IPS-18c (cell line): Measurements from ENCODE around the gene INTS11.

Experiments used
- H3K4me3 ChIP-seq: 2 replicates; pipeline ENCODE4 v1.7.0; 2013; ENCODE audit warnings: low read depth, mild to moderate bottlenecking, low read length, moderate library complexity; ENCODE audit not compliant: insufficient read depth
- H3K9me3 ChIP-seq: one replicate; pipeline ENCODE4 v1.6.1; 2013; ENCODE audit warnings: mild to moderate bottlenecking, low read length, moderate library complexity; ENCODE audit not compliant: control insufficient read depth, insufficient read depth

The INTS11 gene

GRCh38 chr1:1310109-1310385 lies 14.4 kb downstream of the INTS11 start:
- Histone ChIP-seq H3K4me3 (no peak overlapping the region), H3K9me3 (no peaks in the 10 kb centered on the region)

- no peaks in the 10 kb centered on the region for H3K9me3 ChIP-seq
- peak overlapping the region; percentile 83 for H3K4me3 ChIP-seq
These were observed 15.0 kb downstream of the INTS11 start for GRCh38 chr1:1309251-1310108.

GRCh38 chr1:1308756-1309250 lies 15.7 kb downstream of the INTS11 start:
- peak overlapping the region; percentile 83 for H3K4me3 ChIP-seq
- H3K9me3 ChIP-seq = no peaks in the 10 kb centered on the region

GRCh38 chr1:1307923-1308755 lies 16.3 kb downstream of the INTS11 start, which contains the start of the genes ACAP3 and PUSL1:
Gene ACAP3 (minus strand): TSS chr1:1307930. CDS start chr1:1307815, 115 bp downstream.
Gene PUSL1 (plus strand): TSS chr1:1308597. CDS start chr1:1308644, 47 bp downstream.
- Histone ChIP-seq H3K4me3 (peak within 1 kb of the TSS; percentile 83), H3K9me3 (no peaks in the 10 kb centered on the region)

GRCh38 chr1:1307261-1307922 lies 17.1 kb downstream of the INTS11 start:
- Histone ChIP-seq H3K9me3 (no peaks in the 10 kb centered on the region), H3K4me3 (peak overlapping the region; percentile 53)

GRCh38 chr1:1306661-1307260 lies 17.7 kb downstream of the INTS11 start:
- Histone ChIP-seq H3K4me3 (peak overlapping the region; percentile 53), H3K9me3 (no peaks in the 10 kb centered on the region)

- Histone ChIP-seq H3K9me3 (no peaks in the 10 kb centered on the region), H3K4me3 (no peak overlapping the region)
These were observed 18.3 kb downstream of the INTS11 start for GRCh38 chr1:1306070-1306660.

- H3K9me3 ChIP-seq = no peaks in the 10 kb centered on the region
- no peak overlapping the region for H3K4me3 ChIP-seq
These were observed 19.0 kb downstream of the INTS11 start for GRCh38 chr1:1305300-1306069.

- H3K4me3 ChIP-seq = peak overlapping the region; percentile 31; the same call in 1 of the 2 replicates
- H3K9me3 ChIP-seq = no peaks in the 10 kb centered on the region
These were observed 19.8 kb downstream of the INTS11 start for GRCh38 chr1:1304331-1305299.

GRCh38 chr1:1303736-1304135 lies 20.7 kb downstream of the INTS11 start:
- Histone ChIP-seq H3K4me3 (no peak overlapping the region), H3K9me3 (no peaks in the 10 kb centered on the region)

GRCh38 chr1:1302951-1303509 lies 21.4 kb downstream of the INTS11 start:
- Histone ChIP-seq H3K9me3 (no peaks in the 10 kb centered on the region), H3K4me3 (no peak overlapping the region)

GRCh38 chr1:1302006-1302430 lies 22.4 kb downstream of the INTS11 start:
- no peak overlapping the region for H3K4me3 ChIP-seq
- H3K9me3 ChIP-seq = no peaks in the 10 kb centered on the region

GRCh38 chr1:1300352-1300739 lies 24.1 kb downstream of the INTS11 start:
- Histone ChIP-seq H3K9me3 (no peaks in the 10 kb centered on the region), H3K4me3 (no peak overlapping the region)

GRCh38 chr1:1299686-1300351 lies 24.6 kb downstream of the INTS11 start:
- no peaks in the 10 kb centered on the region for H3K9me3 ChIP-seq
- H3K4me3 ChIP-seq = no peak overlapping the region
